HEK293T (cell line): ENCODE results near the gene STK4.
"Not testable (repeated sequence)": the region's sequence is repeated elsewhere in the genome, so short reads cannot be mapped to it uniquely, and the experiment has no call there.

ENCODE experiments used
- CTCF ChIA-PET: fragments of 350-600 bp; formaldehyde crosslinking; extraction: SDS; loops from one replicate; lab custom pipeline; 2021; ENCODE audit warnings: antibody characterized with exemption, inconsistent platforms; lab: Yijun Ruan, JAX
- POLR2A ChIA-PET: fragments of 350-600 bp; formaldehyde crosslinking; extraction: SDS; loops from one replicate; lab custom pipeline; 2020; ENCODE audit warnings: antibody characterized with exemption, inconsistent platforms; lab: Yijun Ruan, JAX
- DNase-seq: peaks from one replicate; pipeline ENCODE4 v3.0.0; 2012; ENCODE audit warnings: mixed read lengths; ENCODE audit errors: extremely low spot score
- ARNT ChIP-seq: fragments of 450-650 bp; IDR thresholded peaks from 2 replicates; pipeline ENCODE4 v1.6.1; 2017; ENCODE audit warnings: mild to moderate bottlenecking
- BHLHE40 ChIP-seq: fragments of 450-650 bp; IDR thresholded peaks from 2 replicates; pipeline ENCODE4 v1.6.1; 2016; ENCODE audit warnings: mild to moderate bottlenecking, moderate library complexity, borderline replicate concordance
- CTBP1 ChIP-seq: fragments of 450-650 bp; IDR thresholded peaks from 2 replicates; pipeline ENCODE4 v1.6.1; 2016; ENCODE audit warnings: borderline replicate concordance
- ELF4 ChIP-seq: fragments of 450-650 bp; IDR thresholded peaks from 2 replicates; pipeline ENCODE4 v1.6.1; 2017; ENCODE audit warnings: antibody characterized with exemption
- FOXA1 ChIP-seq: fragments of 450-650 bp; IDR thresholded peaks from 2 replicates; pipeline ENCODE4 v1.6.1; 2016; ENCODE audit warnings: mild to moderate bottlenecking
- FOXK2 ChIP-seq: fragments of 450-650 bp; IDR thresholded peaks from 2 replicates; pipeline ENCODE4 v1.6.1; 2016; ENCODE audit warnings: mild to moderate bottlenecking
- FOXM1 ChIP-seq: fragments of 450-650 bp; IDR thresholded peaks from 2 replicates; pipeline ENCODE4 v1.6.1; 2017; ENCODE audit warnings: mild to moderate bottlenecking, borderline replicate concordance
- HDGF ChIP-seq: fragments of 450-650 bp; IDR thresholded peaks from 2 replicates; pipeline ENCODE4 v1.6.1; 2017; ENCODE audit warnings: antibody characterized with exemption, borderline replicate concordance
- L3MBTL2 ChIP-seq: fragments of 450-650 bp; conservative IDR thresholded peaks from 2 replicates; pipeline ENCODE4 v1.6.1; 2016; ENCODE audit warnings: mild to moderate bottlenecking
- LEF1 ChIP-seq: fragments of 450-650 bp; IDR thresholded peaks from 2 replicates; pipeline ENCODE4 v1.6.1; 2017; ENCODE audit warnings: mild to moderate bottlenecking, borderline replicate concordance
- NFRKB ChIP-seq: fragments of 450-650 bp; IDR thresholded peaks from 2 replicates; pipeline ENCODE4 v1.6.1; 2016; ENCODE audit warnings: mild to moderate bottlenecking, moderate library complexity
- SP1 ChIP-seq: fragments of 450-650 bp; IDR thresholded peaks from 2 replicates; pipeline ENCODE4 v1.6.1; 2017
- SUZ12 ChIP-seq: fragments of 450-650 bp; IDR thresholded peaks from 2 replicates; pipeline ENCODE4 v1.6.1; 2016; ENCODE audit warnings: mild to moderate bottlenecking
- TARDBP ChIP-seq: fragments of 450-650 bp; IDR thresholded peaks from 2 replicates; pipeline ENCODE4 v1.6.1; 2016
- ZNF384 ChIP-seq: fragments of 450-650 bp; IDR thresholded peaks from 2 replicates; pipeline ENCODE4 v1.6.1; 2016
- TF ChIP-seq, protein P1 (sequence below): fragments of 450-650 bp; IDR thresholded peaks from 2 replicates; pipeline ENCODE4 v1.6.1; 2016

Gene STK4

DNA sequence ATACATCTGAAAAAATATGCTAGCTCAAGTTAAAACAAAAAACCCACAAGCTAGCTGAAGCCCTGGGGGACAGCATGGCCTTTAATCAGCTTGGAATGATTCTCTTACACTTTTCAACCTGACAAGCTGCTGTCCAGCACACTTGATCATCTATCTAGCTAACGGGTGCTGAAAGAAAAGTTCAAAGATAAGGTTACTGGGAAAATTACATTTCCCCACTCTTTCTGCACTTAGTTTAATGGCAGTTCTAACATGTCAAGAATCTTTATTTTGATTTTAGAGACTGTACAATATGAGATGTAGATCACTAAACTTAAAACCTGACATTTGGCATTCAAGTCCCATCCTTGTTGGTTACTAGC lies 53.4 kb downstream of the STK4 start:
- TF ChIP-seq, protein P1, sequence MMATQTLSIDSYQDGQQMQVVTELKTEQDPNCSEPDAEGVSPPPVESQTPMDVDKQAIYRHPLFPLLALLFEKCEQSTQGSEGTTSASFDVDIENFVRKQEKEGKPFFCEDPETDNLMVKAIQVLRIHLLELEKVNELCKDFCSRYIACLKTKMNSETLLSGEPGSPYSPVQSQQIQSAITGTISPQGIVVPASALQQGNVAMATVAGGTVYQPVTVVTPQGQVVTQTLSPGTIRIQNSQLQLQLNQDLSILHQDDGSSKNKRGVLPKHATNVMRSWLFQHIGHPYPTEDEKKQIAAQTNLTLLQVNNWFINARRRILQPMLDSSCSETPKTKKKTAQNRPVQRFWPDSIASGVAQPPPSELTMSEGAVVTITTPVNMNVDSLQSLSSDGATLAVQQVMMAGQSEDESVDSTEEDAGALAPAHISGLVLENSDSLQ: no peak
- no peak for TF ChIP-seq SP1
- no peak for TF ChIP-seq CTBP1
- TF ChIP-seq FOXK2: no peak
- TF ChIP-seq TARDBP: no peak
- CTCF ChIA-PET: interaction anchor here (1.2 kb wide), 2 partner anchors 9 to 24 kb away, joined by 3 to 4 read pairs; no protein-coding TSS in a partner anchor
- DNase-seq: no peak
- POLR2A ChIA-PET: no interaction called here

- POLR2A ChIA-PET: no interaction called here
- DNase-seq: no peak
- CTCF ChIA-PET: interaction anchor here (0.6 to 1.2 kb wide), 4 partner anchors 9 to 75 kb away, joined by 3 to 4 read pairs (median 4); no protein-coding TSS in a partner anchor
- TF ChIP-seq FOXM1 (no peak), L3MBTL2 (no peak), FOXK2 (no peak), BHLHE40 (no peak), ZNF384 (no peak), SUZ12 (no peak), ARNT (no peak), SP1 (no peak), ELF4 (no peak), HDGF (no peak), LEF1 (no peak)
- TF ChIP-seq, protein P1: no peak
These were observed 54.0 kb downstream of the STK4 start for GRCh38 chr20:45020236-45020886.

DNA sequence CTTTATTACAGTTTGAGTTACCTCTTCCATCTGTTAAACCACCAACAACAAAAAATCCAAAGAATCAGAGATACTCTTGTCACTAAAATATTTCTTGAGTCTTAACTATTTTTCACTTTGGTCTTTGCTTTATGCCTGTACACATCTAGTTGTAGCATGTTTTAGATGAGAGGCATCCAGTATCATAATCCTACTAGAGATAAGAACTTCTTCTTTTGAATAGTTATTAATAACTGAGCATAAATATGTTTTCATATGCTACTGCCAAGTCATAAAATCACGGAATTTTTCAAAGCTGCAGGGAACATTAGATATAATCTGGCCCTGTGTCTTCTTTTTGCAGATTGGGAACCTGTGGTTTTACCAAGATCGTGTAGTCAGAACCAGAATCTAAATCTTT lies 55.3 kb downstream of the STK4 start:
- no peak for DNase-seq
- ChIA-PET CTCF (no interaction called here), POLR2A (no interaction called here)
- TF ChIP-seq FOXA1: no peak
- TF ChIP-seq ZNF384: no peak
- TF ChIP-seq SP1: no peak
- TF ChIP-seq SUZ12: no peak
- no peak for TF ChIP-seq LEF1
- no peak for TF ChIP-seq CTBP1
- no peak for TF ChIP-seq ELF4
- TF ChIP-seq FOXK2: no peak
- TF ChIP-seq BHLHE40: no peak
- no peak for TF ChIP-seq HDGF
- no peak for TF ChIP-seq ARNT

GRCh38 chr20:45023140-45023539 lies 56.8 kb downstream of the STK4 start:
- CTCF ChIA-PET, POLR2A ChIA-PET, DNase-seq: not testable (repeated sequence)

DNA sequence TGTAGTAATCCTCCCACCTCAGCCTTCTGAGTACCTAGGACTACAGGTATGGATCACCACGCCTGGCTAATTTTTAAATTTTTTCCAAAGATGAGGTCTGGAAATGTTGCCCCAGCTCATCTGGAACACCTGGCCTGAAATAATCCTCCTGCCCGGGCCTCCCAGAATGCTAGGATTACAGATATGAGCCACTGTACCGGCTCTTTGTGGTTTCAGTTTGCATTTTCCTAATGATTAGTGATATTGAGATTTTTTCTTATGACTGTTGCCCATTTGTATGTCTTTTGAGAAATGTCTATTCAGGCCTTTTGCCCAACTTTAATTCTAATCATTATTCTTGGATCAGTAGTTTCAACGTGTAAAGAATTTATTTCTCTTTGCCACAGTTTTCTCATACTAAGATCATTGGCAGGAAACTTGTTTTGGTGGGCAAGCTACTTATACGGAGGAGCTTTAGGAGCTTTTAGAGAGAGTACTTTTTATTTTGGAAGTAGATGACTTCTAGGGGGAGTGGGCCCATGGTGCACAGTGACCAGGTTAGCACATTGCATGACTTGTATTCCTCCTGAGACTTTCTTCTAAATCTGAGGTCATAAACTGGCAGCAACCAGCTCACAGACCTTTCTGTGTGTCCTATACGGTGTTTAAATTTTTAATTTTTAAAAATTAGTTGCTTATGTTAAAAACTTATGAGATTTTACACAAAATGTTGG lies 62.3 kb downstream of the STK4 start:
- no peak for TF ChIP-seq FOXA1
- TF ChIP-seq ELF4: no peak
- ChIA-PET POLR2A (no interaction called here), CTCF (no interaction called here)
- no peak for DNase-seq

DNA sequence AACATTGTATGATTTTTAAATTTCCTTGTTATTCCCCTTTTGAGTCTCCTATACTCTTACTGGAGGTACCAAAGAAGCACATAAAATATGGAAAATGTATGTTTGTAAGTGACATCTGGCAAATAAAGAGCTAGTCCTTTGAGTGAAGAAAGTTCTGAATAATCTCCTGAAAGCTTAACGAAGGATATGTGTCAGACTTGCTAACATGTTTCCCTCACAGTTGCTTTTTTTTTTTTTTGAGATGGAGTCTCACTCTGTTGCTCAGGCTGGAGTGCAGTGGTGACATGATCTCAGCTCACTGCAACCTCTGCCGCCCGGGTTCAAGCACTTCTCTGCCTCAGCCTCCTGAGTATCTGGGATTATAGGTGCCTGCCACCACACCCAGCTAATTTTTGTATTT lies 63.6 kb downstream of the STK4 start:
- ChIA-PET CTCF (no interaction called here), POLR2A (no interaction called here)
- no peak for DNase-seq
- TF ChIP-seq BHLHE40 (no peak), L3MBTL2 (no peak), SUZ12 (no peak), ZNF384 (no peak), ARNT (no peak), FOXA1 (no peak), FOXM1 (no peak), LEF1 (no peak), CTBP1 (no peak), FOXK2 (no peak), SP1 (no peak), NFRKB (no peak), HDGF (no peak), ELF4 (no peak), TARDBP (no peak)
- TF ChIP-seq, protein P1: no peak
